Astrocyte of the spinal cord (primary cell): ENCODE data around the gene SON.

Experiments
- DNase-seq: peaks from one replicate; pipeline ENCODE4 v3.0.0; 2011; ENCODE audit warnings: low read depth, low spot score
- H3K4me3 ChIP-seq: 2 replicates; pipeline ENCODE4 v1.5.1; 2011; ENCODE audit warnings: low read depth, mild to moderate bottlenecking, low read length, moderate library complexity
- in situ Hi-C: cut with HindIII; loops from 2 replicates; pipeline ENCODE4 v1.10.0; 2017; ENCODE audit warnings: low sequenced_read_pairs
- TF ChIP-seq, protein P1 (sequence below): IDR thresholded peaks from 2 replicates; pipeline ENCODE4 v1.5.1; 2012; ENCODE audit warnings: low read depth, mild to moderate bottlenecking, low read length, inconsistent platforms

SON gene

DNA sequence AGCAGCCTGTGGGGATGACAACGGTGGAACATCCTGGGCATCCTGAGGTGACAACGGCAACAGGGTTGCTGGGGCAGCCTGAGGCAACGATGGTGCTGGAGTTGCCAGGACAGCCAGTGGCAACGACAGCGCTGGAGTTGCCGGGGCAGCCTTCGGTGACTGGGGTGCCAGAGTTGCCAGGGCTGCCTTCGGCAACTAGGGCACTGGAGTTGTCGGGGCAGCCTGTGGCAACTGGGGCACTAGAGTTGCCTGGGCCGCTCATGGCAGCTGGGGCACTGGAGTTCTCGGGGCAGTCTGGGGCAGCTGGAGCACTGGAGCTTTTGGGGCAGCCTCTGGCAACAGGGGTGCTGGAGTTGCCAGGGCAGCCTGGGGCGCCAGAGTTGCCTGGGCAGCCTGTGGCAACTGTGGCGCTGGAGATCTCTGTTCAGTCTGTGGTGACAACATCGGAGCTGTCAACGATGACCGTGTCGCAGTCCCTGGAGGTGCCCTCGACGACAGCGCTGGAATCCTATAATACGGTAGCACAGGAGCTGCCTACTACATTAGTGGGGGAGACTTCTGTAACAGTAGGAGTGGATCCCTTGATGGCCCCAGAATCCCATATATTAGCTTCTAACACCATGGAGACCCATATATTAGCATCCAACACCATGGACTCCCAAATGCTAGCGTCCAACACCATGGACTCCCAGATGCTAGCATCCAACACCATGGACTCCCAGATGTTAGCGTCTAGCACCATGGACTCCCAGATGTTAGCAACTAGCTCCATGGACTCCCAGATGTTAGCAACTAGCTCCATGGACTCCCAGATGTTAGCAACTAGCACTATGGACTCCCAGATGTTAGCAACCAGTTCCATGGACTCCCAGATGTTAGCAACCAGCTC is 8.2 kb downstream of the SON start:
- DNase-seq = no peak
- in situ Hi-C loops = no loop called here
- no peak overlapping the region for H3K4me3 ChIP-seq
- TF ChIP-seq, protein P1, sequence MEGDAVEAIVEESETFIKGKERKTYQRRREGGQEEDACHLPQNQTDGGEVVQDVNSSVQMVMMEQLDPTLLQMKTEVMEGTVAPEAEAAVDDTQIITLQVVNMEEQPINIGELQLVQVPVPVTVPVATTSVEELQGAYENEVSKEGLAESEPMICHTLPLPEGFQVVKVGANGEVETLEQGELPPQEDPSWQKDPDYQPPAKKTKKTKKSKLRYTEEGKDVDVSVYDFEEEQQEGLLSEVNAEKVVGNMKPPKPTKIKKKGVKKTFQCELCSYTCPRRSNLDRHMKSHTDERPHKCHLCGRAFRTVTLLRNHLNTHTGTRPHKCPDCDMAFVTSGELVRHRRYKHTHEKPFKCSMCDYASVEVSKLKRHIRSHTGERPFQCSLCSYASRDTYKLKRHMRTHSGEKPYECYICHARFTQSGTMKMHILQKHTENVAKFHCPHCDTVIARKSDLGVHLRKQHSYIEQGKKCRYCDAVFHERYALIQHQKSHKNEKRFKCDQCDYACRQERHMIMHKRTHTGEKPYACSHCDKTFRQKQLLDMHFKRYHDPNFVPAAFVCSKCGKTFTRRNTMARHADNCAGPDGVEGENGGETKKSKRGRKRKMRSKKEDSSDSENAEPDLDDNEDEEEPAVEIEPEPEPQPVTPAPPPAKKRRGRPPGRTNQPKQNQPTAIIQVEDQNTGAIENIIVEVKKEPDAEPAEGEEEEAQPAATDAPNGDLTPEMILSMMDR = no peak

DNA sequence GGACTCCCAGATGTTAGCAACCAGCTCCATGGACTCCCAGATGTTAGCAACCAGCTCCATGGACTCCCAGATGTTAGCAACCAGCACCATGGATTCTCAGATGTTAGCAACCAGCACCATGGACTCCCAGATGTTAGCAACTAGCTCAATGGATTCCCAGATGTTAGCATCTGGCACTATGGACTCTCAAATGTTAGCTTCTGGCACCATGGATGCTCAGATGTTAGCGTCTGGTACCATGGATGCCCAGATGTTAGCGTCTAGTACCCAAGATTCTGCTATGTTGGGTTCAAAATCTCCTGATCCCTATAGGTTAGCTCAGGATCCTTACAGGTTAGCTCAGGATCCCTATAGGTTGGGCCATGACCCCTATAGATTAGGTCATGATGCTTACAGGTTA is 8.8 kb downstream of the SON start:
- TF ChIP-seq, protein P1 = no peak
- in situ Hi-C loops = no loop called here
- DNase-seq = no peak
- no peak overlapping the region for H3K4me3 ChIP-seq

DNA sequence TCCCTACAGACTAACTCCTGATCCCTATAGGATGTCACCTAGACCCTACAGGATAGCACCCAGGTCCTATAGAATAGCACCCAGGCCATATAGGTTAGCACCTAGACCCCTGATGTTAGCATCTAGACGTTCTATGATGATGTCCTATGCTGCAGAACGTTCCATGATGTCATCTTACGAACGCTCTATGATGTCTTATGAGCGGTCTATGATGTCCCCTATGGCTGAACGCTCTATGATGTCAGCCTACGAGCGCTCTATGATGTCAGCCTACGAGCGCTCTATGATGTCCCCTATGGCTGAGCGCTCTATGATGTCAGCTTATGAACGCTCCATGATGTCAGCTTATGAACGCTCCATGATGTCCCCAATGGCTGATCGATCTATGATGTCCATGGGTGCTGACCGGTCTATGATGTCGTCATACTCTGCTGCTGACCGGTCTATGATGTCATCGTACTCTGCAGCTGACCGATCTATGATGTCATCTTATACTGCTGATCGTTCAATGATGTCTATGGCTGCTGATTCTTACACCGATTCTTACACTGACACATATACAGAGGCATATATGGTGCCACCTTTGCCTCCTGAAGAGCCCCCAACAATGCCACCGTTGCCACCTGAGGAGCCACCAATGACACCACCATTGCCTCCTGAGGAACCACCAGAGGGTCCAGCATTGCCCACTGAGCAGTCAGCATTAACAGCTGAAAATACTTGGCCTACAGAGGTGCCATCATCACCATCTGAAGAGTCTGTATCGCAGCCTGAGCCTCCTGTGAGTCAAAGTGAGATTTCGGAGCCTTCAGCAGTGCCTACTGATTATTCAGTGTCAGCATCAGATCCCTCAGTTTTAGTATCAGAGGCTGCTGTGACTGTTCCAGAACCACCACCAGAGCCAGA is 9.5 kb downstream of the SON start:
- no peak overlapping the region for H3K4me3 ChIP-seq
- in situ Hi-C loops = no loop called here
- DNase-seq = no peak
- TF ChIP-seq, protein P1 = no peak

DNA sequence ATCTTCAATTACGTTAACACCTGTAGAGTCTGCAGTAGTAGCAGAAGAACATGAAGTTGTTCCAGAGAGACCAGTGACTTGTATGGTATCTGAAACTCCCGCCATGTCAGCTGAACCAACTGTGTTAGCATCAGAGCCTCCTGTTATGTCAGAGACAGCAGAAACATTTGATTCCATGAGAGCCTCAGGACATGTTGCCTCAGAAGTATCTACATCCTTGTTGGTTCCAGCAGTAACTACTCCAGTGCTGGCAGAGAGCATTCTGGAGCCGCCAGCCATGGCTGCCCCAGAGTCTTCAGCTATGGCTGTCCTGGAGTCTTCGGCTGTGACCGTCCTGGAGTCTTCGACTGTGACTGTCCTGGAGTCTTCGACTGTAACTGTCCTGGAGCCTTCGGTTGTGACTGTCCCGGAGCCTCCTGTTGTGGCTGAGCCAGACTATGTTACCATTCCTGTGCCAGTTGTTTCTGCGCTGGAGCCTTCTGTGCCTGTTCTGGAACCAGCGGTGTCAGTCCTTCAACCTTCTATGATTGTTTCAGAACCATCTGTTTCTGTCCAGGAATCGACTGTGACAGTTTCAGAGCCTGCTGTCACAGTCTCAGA is 10.3 kb downstream of the SON start:
- TF ChIP-seq, protein P1 = no peak
- no peak for DNase-seq
- no peak overlapping the region for H3K4me3 ChIP-seq
- in situ Hi-C loops = no loop called here

DNA sequence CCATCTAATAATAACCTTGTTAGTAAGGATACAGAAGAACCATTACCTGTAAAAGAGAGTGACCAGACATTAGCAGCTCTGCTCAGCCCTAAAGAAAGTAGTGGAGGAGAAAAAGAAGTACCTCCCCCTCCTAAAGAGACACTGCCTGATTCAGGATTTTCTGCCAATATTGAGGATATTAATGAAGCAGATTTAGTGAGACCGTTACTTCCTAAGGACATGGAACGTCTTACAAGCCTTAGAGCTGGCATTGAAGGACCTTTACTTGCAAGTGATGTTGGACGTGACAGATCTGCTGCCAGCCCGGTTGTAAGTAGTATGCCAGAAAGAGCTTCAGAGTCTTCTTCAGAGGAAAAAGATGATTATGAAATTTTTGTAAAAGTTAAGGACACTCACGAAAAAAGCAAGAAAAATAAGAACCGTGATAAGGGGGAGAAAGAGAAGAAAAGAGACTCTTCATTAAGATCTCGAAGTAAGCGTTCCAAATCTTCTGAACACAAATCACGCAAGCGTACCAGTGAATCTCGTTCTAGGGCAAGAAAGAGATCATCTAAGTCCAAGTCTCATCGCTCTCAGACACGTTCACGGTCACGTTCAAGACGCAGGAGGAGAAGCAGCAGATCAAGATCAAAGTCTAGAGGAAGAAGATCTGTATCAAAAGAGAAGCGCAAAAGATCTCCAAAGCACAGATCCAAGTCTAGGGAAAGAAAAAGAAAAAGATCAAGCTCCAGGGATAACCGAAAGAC is 11.6 kb downstream of the SON start:
- DNase-seq = no peak
- H3K4me3 ChIP-seq = no peak overlapping the region
- in situ Hi-C loops = no loop called here
- TF ChIP-seq, protein P1 = no peak

DNA sequence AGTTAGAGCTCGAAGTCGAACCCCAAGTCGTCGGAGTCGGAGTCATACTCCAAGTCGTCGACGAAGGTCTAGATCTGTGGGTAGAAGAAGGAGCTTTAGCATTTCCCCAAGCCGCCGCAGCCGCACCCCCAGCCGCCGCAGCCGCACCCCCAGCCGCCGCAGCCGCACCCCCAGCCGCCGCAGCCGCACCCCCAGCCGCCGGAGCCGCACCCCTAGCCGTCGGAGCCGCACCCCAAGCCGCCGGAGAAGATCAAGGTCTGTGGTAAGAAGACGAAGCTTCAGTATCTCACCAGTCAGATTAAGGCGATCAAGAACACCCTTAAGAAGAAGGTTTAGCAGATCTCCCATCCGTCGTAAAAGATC is 12.1 kb downstream of the SON start:
- no peak for DNase-seq
- in situ Hi-C loops = no loop called here
- TF ChIP-seq, protein P1 = no peak
- no peak overlapping the region for H3K4me3 ChIP-seq
